Stimulated activated CD4-positive, alpha-beta T cell treated with anti-CD3 and anti-CD28 coated beads, Interleukin-2, amount 100 ng/mL, for 4 hours (primary cell): Measurements from ENCODE around the gene ADGRV1.

ENCODE experiments used
- DNase-seq: peaks from one replicate; pipeline ENCODE4 v3.0.0-alpha.2; 2020; ENCODE audit warnings: low read depth

Gene ADGRV1

GRCh38 chr5:90874066-90874465 is 315.5 kb downstream of the ADGRV1 start:
- DNase-seq, result no peak

DNA sequence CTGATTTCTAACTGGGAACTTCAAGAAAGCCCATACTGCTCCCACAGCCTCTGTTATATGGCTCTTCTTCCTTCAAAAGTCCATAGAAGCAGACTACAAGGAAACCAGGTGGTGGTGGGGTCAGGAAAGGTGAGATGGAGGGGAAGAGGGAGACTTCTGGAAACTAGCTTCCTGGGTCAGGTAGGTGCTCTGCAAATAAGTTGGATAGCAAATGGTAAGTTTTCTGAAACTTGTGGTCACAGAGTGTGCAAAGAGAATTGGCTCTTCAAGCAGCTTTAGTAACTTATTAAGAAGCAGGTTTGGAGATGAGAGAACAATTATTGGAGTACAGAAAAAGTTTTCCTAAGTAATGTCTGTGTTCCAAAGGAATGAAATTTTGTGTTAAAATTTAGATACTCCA is 316.9 kb downstream of the ADGRV1 start:
- DNase-seq, result no peak

DNA sequence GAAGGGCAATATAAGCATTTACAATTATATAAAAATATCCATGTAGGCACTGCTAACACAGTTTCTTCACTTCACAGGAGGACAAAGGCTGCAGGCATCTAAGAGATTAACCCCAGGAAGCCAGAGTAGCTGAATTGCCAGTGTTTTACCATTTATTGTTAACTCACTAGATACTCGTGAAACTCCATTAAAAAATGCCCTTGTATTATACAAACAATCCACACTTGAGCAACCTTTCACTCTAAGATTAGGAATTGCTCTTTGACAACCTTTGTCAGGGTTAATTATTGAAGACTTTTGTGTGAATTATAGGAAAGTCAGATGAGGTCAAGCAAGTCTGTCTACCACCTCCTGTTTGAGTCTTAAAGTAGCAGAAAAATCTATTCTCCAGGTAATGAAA is 317.8 kb downstream of the ADGRV1 start:
- no peak for DNase-seq

GRCh38 chr5:90877049-90877448 is 318.5 kb downstream of the ADGRV1 start:
- no peak for DNase-seq

GRCh38 chr5:90878081-90878480 is 319.5 kb downstream of the ADGRV1 start:
- DNase-seq, result no peak

DNA sequence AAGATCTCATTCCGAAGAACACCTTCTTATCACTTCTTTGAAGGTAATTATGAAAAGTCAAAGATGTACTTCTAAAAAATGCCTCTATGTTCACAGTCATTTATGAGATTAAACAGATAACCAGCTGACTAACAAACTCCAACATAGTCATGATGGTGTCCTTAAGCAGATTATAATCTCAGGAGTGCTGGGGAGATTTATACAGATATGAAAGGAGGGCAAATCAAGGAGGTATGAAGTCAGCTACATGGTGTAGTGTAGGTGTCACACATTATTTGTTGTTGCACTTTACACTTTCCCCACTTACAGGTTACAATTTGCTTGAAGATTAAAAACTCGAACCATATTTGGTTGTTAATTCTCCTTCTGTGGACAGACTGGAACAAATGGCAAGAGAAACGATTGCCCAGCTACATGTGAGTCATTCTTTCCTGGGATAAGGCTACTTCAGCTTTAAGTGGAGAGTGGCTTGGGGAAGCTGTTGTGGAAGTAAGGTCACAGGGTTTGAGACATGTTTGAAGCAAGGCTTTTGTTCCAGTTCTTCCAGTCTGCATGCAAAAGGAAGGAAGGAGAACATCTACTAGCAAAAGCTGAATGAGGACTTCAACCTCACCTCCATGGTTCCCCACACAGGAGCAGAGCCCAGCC is 320.1 kb downstream of the ADGRV1 start:
- DNase-seq, result no peak

DNA sequence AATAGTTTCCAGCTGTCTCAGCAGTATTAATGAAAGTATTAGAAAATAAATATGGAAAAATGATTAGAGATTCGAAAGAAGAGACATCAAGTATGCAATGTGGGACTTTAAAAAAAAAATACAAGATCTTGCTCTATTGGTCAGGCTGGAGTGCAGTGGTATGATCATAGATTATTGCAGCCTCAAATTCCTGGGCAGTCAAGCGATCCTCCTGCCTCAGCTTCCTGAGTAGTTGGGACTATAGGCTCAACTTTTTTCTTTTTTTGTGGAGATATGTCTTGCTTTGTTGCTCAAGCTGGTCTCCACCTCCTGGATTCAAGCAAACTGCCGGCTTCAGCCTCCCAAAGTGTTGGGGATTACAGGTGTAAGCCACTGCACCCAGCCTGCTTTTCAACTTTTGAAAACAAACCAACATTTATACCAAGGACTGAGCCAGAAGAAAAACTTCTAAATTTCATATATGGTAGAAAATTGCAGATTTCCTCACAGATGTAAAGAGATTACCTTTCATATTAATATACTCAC is 323.1 kb downstream of the ADGRV1 start:
- DNase-seq, result no peak

- no peak for DNase-seq
Observed at GRCh38 chr5:90882448-90882847, 323.9 kb downstream of the ADGRV1 start.

GRCh38 chr5:90885180-90885868 is 326.7 kb downstream of the ADGRV1 start:
- no peak for DNase-seq

- DNase-seq, result no peak
Observed at GRCh38 chr5:90886381-90886780, 327.8 kb downstream of the ADGRV1 start.

- no peak for DNase-seq
Observed at GRCh38 chr5:90888511-90889324, 330.1 kb downstream of the ADGRV1 start.

DNA sequence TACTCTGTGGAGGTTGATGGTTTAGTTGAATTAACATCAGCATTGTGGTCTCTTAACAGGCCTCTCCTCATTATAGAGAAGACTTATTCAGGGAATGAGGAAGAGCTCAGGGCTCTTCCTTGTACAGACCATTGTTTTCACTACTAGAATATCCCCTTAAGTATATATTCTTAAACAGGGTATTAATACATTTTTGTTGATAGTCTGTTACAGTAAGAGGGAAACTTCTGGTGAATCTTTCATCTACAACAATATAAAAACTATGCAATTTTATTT is 330.7 kb downstream of the ADGRV1 start:
- no peak for DNase-seq

GRCh38 chr5:90890180-90890579 is 331.6 kb downstream of the ADGRV1 start:
- no peak for DNase-seq

- no peak for DNase-seq
Observed at GRCh38 chr5:90894866-90895420, 336.3 kb downstream of the ADGRV1 start.

DNA sequence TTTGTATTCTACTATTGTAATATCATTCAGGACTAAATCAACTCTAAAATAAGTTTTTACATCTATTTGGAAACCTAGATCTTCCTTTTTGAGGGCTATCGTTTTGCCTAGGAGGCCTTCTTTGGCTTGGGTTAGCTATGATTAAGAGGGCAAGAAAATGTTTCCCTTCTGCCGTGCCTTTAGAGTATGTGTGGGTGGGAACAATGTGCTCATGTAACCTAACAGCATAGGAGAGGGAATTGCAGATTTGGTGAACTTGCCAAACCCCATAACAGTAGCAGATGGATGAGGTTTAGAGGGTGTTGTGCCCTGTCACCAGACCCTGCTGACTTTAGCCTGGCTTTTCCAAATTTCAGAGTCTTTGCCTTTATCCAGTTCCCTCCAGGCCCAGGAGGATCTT is 339.0 kb downstream of the ADGRV1 start:
- no peak for DNase-seq

- no peak for DNase-seq
Observed at GRCh38 chr5:90898326-90899013, 339.9 kb downstream of the ADGRV1 start.

GRCh38 chr5:90899014-90899604 is 340.5 kb downstream of the ADGRV1 start:
- DNase-seq, result no peak

DNA sequence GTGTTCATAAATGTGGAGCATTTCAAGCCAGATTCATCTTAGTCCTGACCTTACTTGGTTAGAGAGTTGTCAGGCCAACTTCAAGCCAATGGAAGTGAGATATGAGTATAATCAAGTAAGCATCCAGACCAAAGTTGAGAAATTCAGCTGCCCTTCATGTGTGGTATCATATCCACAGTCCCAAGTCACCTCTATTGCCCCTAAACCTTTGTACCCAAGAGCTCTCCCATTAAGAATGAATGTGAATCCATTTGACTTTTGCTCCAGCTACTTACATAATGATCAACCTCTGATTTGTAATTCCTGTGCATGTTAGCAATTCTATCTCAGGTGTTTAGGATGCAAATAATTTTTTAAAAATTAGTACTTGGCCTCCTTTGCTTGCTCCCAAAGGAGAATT is 342.7 kb downstream of the ADGRV1 start:
- no peak for DNase-seq

GRCh38 chr5:90902170-90902569 is 343.6 kb downstream of the ADGRV1 start:
- no peak for DNase-seq

GRCh38 chr5:90902651-90903386 is 344.2 kb downstream of the ADGRV1 start:
- DNase-seq, result no peak

DNA sequence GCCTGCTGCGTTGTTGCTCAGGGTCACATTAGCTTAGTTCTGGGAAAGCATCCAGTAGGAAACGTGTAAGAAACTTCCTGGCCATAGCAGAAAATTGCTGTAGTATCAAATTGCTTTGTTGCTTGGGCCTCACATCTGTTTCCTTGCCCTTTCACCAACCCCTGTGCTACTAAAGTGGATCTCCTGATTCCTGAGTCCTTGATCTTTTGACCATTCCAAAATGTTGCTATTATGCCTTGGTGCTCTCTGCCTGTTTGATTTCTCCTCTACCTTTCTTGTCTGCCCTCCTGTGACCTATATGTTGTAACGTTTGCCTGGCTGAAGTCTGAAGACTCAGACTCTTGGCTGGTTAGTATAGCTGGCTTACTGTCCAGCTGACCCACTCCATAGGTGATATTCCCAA is 350.5 kb downstream of the ADGRV1 start:
- no peak for DNase-seq
